Measurements from ENCODE around the gene NFKBIA. TPM values are rescaled to one million over a fixed set of nuclear protein-coding genes. Genes with fewer than 3 reads are reported as not detected.
"Not testable (repeated sequence)": the region's sequence is repeated elsewhere in the genome, so short reads cannot be mapped to it uniquely, and the experiment has no call there.

Gene NFKBIA
- total and polyA plus RNA-seq, 8 donors = 48.2 to 124 (median 63.8) TPM

- ATAC-seq = peak in 2 of 4 donors; percentile 54 to 64
- H3K36me3 ChIP-seq = no peaks in the 10 kb centered on the region
- H3K4me3 ChIP-seq = no peak overlapping the region
- intact Hi-C loops (cut with DNase I) = no loop called here
- WGBS, 2 donors = 89 to 95% methylated on average over 12 of the region's 12 CpGs
- DNase-seq = peak in 1 of 6 donors; percentile 61
- peak overlapping the region in 2 of 4 donors; percentile 52 to 68 for H3K27ac ChIP-seq
- FAIRE-seq = no peak
- TF ChIP-seq, protein P1, sequence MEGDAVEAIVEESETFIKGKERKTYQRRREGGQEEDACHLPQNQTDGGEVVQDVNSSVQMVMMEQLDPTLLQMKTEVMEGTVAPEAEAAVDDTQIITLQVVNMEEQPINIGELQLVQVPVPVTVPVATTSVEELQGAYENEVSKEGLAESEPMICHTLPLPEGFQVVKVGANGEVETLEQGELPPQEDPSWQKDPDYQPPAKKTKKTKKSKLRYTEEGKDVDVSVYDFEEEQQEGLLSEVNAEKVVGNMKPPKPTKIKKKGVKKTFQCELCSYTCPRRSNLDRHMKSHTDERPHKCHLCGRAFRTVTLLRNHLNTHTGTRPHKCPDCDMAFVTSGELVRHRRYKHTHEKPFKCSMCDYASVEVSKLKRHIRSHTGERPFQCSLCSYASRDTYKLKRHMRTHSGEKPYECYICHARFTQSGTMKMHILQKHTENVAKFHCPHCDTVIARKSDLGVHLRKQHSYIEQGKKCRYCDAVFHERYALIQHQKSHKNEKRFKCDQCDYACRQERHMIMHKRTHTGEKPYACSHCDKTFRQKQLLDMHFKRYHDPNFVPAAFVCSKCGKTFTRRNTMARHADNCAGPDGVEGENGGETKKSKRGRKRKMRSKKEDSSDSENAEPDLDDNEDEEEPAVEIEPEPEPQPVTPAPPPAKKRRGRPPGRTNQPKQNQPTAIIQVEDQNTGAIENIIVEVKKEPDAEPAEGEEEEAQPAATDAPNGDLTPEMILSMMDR (IDR thresholded peaks at IDR 0.05) = no peak
- H3K9me3 ChIP-seq = no peaks in the 10 kb centered on the region
- no peaks in the 10 kb centered on the region for H3K27me3 ChIP-seq
- H3K4me1 ChIP-seq = no peaks in the 10 kb centered on the region
Observed at GRCh38 chr14:35366056-35366451, 38.5 kb downstream of the NFKBIA start.

- ATAC-seq = peak in 3 of 4 donors; percentile 71 to 91 (median 88)
- no peak for FAIRE-seq
- DNase-seq = peak in 2 of 6 donors; percentile 32 to 61
- no peaks in the 10 kb centered on the region for H3K36me3 ChIP-seq
- peak overlapping the region in 2 of 4 donors; percentile 52 to 68 for H3K27ac ChIP-seq
- WGBS, 2 donors = 69 to 74% methylated on average over 13 of the region's 13 CpGs
- intact Hi-C loops (cut with DNase I) = no loop called here
- H3K9me3 ChIP-seq = no peaks in the 10 kb centered on the region
- H3K27me3 ChIP-seq = no peaks in the 10 kb centered on the region
- TF ChIP-seq, protein P1 (IDR thresholded peaks at IDR 0.05) = no peak
- no peak overlapping the region for H3K4me3 ChIP-seq
- no peaks in the 10 kb centered on the region for H3K4me1 ChIP-seq
Observed at GRCh38 chr14:35365130-35366055, 39.2 kb downstream of the NFKBIA start.

- Histone ChIP-seq H3K36me3 (no peaks in the 10 kb centered on the region), H3K4me1 (no peaks in the 10 kb centered on the region), H3K9me3 (no peaks in the 10 kb centered on the region), H3K27ac (no peak overlapping the region), H3K27me3 (no peaks in the 10 kb centered on the region), H3K4me3 (no peak overlapping the region)
- WGBS, 2 donors = 80 to 85% methylated on average over 25 of the region's 25 CpGs
- TF ChIP-seq, protein P1 (IDR thresholded peaks at IDR 0.05) = no peak
- FAIRE-seq = no peak
- ATAC-seq = no peak
- DNase-seq = no peak
- intact Hi-C loops (cut with DNase I) = no loop called here
Observed at GRCh38 chr14:35362911-35363374, 41.6 kb downstream of the NFKBIA start.

GRCh38 chr14:35362450-35362849 lies 42.1 kb downstream of the NFKBIA start:
- FAIRE-seq (no peak), DNase-seq (no peak), ATAC-seq (no peak)
- no peaks in the 10 kb centered on the region for H3K36me3 ChIP-seq
- intact Hi-C loops (cut with DNase I) = no loop called here
- no peaks in the 10 kb centered on the region for H3K4me1 ChIP-seq
- no peaks in the 10 kb centered on the region for H3K9me3 ChIP-seq
- H3K4me3 ChIP-seq = no peak overlapping the region
- WGBS, 2 donors = 46 to 56% methylated on average over 3 of the region's 3 CpGs
- H3K27me3 ChIP-seq = no peaks in the 10 kb centered on the region
- TF ChIP-seq, protein P1 (IDR thresholded peaks at IDR 0.05) = no peak
- no peak overlapping the region for H3K27ac ChIP-seq

GRCh38 chr14:35361141-35361480 lies 43.4 kb downstream of the NFKBIA start:
- intact Hi-C loops (cut with DNase I) = no loop called here
- 75 to 80% methylated on average over 8 of the region's 8 CpGs for WGBS, 2 donors
- Histone ChIP-seq H3K4me3 (no peak overlapping the region), H3K4me1 (peaks cover 0 to 3% (median 0%) of the 10 kb centered on the region in 3 donors), H3K9me3 (no peaks in the 10 kb centered on the region), H3K36me3 (no peaks in the 10 kb centered on the region), H3K27me3 (no peaks in the 10 kb centered on the region), H3K27ac (no peak overlapping the region)
- DNase-seq (no peak), ATAC-seq (no peak), FAIRE-seq (no peak)
- TF ChIP-seq, protein P1 (IDR thresholded peaks at IDR 0.05) = no peak

DNA sequence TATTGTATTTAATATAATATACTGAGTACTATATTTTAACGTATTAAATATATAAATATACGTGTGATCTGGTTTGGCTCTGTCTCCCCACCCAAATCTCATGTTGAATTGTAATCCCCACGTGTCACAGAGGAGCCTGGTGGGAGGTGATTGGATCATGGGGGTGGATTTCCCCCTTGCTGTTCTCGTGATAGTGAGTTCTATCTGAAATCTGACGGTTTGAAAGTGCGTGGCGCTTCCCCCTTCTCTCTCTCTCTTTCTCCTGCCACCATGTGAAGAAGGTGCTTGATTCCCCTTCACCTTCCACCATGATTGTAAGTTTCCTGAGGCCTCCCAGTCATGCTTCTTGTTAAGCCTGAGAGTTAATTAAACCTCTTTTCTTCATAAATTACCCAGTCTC lies 44.9 kb downstream of the NFKBIA start:
- H3K4me1 ChIP-seq; ATAC-seq; H3K9me3 ChIP-seq; H3K36me3 ChIP-seq; DNase-seq; H3K27ac ChIP-seq; H3K4me3 ChIP-seq; H3K27me3 ChIP-seq; intact Hi-C loops (cut with DNase I); FAIRE-seq: not testable (repeated sequence)
- 75 to 86% methylated on average over 7 of the region's 7 CpGs for WGBS, 2 donors

Measured in pancreas (tissue), 10 donors.